ENCODE results near the gene REPS1. TPM values are rescaled to one million over a fixed set of nuclear protein-coding genes. Genes with fewer than 3 reads are reported as not detected.

REPS1 gene
- total and polyA plus RNA-seq, 2 of the 13 experiments (the other 11 are each of a cell fraction or from before 2014, with no cell fraction given) = 36.4 to 38.3 TPM

GRCh38 chr6:139028658-139029469 lies 40.8 kb upstream of the REPS1 start, which contains the start of gene ABRACL (continued):
- TF ChIP-seq MAZ (IDR thresholded peaks at IDR 0.05; ENCODE audit: borderline replicate concordance, low read depth, low read length) (no peak), MAZ (CRISPR knock-in tag; IDR thresholded peaks at IDR 0.05; ENCODE audit: low read depth) (peak; percentile 72), ARNT2 (CRISPR knock-in tag; IDR thresholded peaks at IDR 0.05; ENCODE audit: low read depth) (peak; percentile 64; the same call in 1 of the 2 replicates), ZNF879 (CRISPR knock-in tag; IDR thresholded peaks at IDR 0.05) (no peak), CCDC6 (CRISPR knock-in tag; IDR thresholded peaks at IDR 0.05) (peak; percentile 82), ZNF180 (CRISPR knock-in tag; IDR thresholded peaks at IDR 0.05; ENCODE audit: borderline replicate concordance, low read depth) (no peak), RFX5 (IDR thresholded peaks at IDR 0.05; ENCODE audit: low read depth, low read length) (no peak), MYNN (CRISPR knock-in tag; IDR thresholded peaks at IDR 0.05; ENCODE audit: low read depth) (no peak), ZNF574 (CRISPR knock-in tag; IDR thresholded peaks at IDR 0.05) (peak; percentile 58; the same call in 1 of the 2 replicates), HOXA7 (CRISPR knock-in tag; IDR thresholded peaks at IDR 0.05) (no peak), ZNF276 (CRISPR knock-in tag; IDR thresholded peaks at IDR 0.05; ENCODE audit: low read depth) (no peak), TARDBP (CRISPR knock-in tag; IDR thresholded peaks at IDR 0.05) (no peak), JARID2 (CRISPR knock-in tag; IDR thresholded peaks at IDR 0.05; ENCODE audit: insufficient replicate concordance) (no peak), TP53 (CRISPR knock-in tag; conservative IDR thresholded peaks at IDR 0.05) (no peak), RXRA (CRISPR knock-in tag; IDR thresholded peaks at IDR 0.05) (no peak), REL (CRISPR knock-in tag; conservative IDR thresholded peaks at IDR 0.05) (no peak), ZNF772 (CRISPR knock-in tag; IDR thresholded peaks at IDR 0.05) (peak; percentile 53; the same call in 1 of the 2 replicates), ZHX2 (IDR thresholded peaks at IDR 0.05; ENCODE audit: low read depth) (no peak), ZHX2 (CRISPR knock-in tag; IDR thresholded peaks at IDR 0.05; ENCODE audit: borderline replicate concordance) (no peak), HMG20A (CRISPR knock-in tag; IDR thresholded peaks at IDR 0.05; ENCODE audit: borderline replicate concordance) (no peak)
